Daoy (cell line): ENCODE results near the gene TMEM94. TPM values are rescaled to one million over a fixed set of nuclear protein-coding genes. Genes with fewer than 3 reads are reported as not detected.

ENCODE experiments used
- DNase-seq: peaks from one replicate; pipeline ENCODE4 v3.0.0-alpha.2; 2015; ENCODE audit warnings: low read depth
- total RNA-seq: library from RNA; depleted of rRNA; stranded (reverse); fragments of >200 nt; shearing (Covaris generic); gene quantifications from 2 replicates; pipeline ENCODE4 v1.2.3, GENCODE V29; 2014; rRNA removed

Gene TMEM94
- total RNA-seq, 1 experiment from 2014 or later = 30.5 TPM

GRCh38 chr17:75525806-75526554 is 69.5 kb downstream of the TMEM94 start:
- DNase-seq = no peak

- DNase-seq = no peak
Measured at GRCh38 chr17:75526555-75527270, 70.3 kb downstream of the TMEM94 start.

GRCh38 chr17:75530837-75531720 is 74.6 kb downstream of the TMEM94 start:
- no peak for DNase-seq

DNA sequence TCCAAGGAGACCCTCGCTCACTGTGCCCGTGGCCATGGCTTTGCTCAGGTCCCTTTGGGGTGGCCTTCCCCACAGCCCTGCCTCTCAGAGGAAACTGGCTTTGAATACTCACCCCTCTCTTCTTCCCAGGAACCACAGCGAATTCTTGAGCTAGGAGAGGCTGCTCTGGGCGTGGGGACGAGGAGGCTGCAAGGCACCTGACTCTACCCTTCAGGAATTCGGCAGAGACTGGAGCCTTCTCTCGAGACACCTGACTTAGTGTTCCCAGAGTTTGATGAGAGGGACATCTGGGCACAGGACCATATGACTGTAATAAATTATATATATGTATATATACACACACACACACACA is 75.3 kb downstream of the TMEM94 start:
- no peak for DNase-seq

- no peak for DNase-seq
Measured at GRCh38 chr17:75535119-75535537, 78.7 kb downstream of the TMEM94 start.

DNA sequence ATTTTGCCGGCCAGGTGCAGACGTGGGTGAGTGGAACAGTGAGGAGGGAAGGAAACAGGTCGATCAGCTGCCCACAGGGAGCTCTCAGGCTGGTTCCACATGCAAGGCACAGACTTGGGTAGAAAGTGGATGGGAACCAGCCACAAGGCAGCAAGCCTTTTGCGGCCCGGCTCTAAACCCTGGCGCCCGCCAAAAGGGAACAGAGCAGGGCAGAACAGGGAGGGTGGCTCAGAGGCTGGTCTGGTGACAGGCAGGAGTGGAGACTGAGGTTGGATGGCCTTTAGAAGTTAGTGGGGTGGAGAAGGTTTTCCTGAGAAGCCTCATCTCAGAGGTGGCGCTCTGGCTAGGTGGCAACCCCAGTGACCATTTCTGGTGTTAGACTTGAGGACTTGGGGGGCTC is 79.4 kb downstream of the TMEM94 start:
- DNase-seq = no peak

- DNase-seq = no peak
Measured at GRCh38 chr17:75536366-75536765, 79.9 kb downstream of the TMEM94 start.

GRCh38 chr17:75539967-75540729 is 83.7 kb downstream of the TMEM94 start:
- DNase-seq = no peak

DNA sequence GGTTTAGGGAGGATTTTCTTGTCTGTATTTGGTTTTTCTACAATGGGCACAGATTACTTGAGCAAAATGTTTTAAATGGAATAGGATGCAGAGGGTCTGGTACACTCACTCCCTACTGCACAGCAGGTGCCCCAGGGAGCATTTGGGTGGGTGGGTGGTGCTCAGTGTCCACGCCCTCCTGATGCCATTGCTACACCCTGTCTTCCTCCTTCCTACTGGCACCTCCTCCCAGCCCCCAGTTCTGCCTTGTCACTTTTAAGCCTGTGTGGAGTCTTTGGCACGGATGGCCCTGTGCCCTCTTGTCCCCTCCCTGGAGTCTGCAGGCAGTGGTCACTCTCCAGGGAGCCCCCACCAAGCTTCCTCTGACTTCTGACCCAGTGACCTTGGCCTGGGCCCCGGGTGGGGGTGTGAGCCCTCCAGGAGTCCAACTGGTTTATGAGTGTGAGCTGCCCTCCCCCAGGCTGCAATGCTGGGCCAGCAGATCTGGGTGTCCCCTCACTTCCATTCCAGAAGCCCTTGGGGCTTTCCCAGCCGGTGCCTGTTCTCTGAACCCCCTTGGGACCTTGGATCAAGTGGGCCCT is 84.6 kb downstream of the TMEM94 start:
- DNase-seq = no peak

- DNase-seq = no peak
Measured at GRCh38 chr17:75542229-75542628, 85.8 kb downstream of the TMEM94 start.

- no peak for DNase-seq
Measured at GRCh38 chr17:75542728-75543336, 86.4 kb downstream of the TMEM94 start.

DNA sequence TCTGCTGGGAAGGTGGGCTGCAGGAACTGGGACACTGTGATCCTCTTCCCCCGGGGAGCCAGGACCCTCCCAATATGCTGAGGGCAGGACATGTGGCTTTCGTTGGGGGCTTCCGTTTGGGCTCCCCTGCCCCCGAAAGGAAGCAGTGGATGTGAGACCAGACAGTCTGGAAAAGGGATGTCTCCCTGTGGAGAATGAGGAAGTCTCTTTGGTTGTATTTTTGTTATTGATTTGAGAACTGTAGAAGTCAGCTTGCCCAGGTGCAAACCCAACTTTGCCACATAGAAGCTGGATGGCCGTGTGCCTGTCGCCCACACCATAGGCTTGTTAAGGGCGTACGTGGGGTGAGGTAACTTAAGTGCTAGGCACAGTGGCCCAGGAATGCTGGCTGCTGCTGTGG is 87.8 kb downstream of the TMEM94 start:
- DNase-seq = no peak

DNA sequence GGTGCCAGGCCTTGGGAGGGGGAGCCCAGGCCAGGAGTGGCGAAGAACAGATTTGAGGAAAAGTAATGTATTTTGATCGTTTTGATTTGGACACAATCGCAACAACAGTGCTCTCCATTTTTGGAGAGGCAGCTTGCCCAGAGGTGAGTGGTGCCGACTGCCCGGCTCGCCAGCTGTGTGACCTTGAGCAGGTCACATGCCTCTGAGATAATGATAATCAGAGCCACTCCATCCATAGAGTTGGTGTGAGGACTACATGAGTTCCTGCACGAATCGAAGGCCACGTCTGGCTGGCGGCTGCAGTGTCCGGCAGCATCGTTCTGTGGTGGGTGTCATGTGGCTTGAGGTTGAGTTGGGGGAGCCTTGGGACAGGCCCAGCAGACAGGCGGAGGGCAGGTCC is 89.7 kb downstream of the TMEM94 start:
- no peak for DNase-seq

DNA sequence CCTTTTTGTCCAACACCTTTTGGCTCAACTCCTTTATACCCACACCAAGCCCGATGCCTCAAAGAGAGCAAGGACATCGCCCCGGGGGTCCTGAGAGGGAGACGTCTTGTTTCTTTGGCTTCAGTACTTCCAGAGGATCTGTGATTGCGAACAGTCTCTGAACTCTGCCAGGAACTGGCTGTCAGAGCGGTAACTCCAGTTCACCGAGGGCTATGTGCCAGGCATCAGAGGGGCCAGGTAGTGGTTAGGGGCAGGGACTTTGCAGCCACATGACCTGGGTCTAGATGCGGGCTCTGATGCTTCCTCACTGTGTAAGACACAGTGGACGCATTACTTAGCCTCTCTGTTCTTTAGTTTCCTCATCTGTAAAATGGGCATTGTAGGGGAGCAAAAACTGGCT is 90.7 kb downstream of the TMEM94 start:
- DNase-seq = no peak

DNA sequence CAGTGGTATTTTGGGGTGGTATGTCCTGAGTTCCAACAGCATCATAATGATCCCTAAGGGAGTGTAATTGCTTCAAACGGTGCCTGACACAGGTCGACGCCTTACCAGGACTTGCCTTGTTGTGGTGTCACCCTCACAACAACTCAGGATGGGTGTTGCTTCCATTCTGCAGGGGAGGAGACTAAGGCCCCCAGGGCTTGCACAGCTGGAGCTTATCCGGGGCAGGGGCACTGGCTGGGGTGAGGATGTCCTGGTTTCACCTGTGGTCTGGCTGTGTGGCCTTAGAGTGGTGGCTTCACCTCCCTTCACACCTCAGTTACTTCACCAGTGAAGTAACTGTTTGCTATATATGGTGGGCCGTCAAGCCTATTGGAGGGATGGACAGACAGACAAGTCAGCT is 92.4 kb downstream of the TMEM94 start:
- no peak for DNase-seq

Other genes starting within 250 kb of the TMEM94 start
- 10.4 and 12.4 TPM in 2 replicates for gene GGA3, start 195.0 kb upstream of the TMEM94 start, total RNA-seq
- 90.2 and 92.2 TPM in 2 replicates for gene MRPS7, start 194.8 kb upstream of the TMEM94 start, total RNA-seq
- 6.7 and 9.4 TPM in 2 replicates for gene MIF4GD, start 185.4 kb upstream of the TMEM94 start, total RNA-seq
- 19.4 and 30.9 TPM in 2 replicates for gene SLC25A19, start 167.2 kb upstream of the TMEM94 start, total RNA-seq
- 133 and 262 TPM in 2 replicates for gene GRB2, start 51.0 kb upstream of the TMEM94 start, total RNA-seq
- gene CASKIN2, start 58.9 kb downstream of the TMEM94 start, total RNA-seq = 3.0 and 6.0 TPM in 2 replicates
- gene TSEN54, start 59.9 kb downstream of the TMEM94 start, total RNA-seq = 30.0 and 49.1 TPM in 2 replicates
- gene LLGL2, start 69.1 kb downstream of the TMEM94 start, total RNA-seq = 8.6 and 13.7 TPM in 2 replicates
- gene MYO15B, start 131.2 kb downstream of the TMEM94 start, total RNA-seq = 0.48 and 0.69 TPM in 2 replicates
- not detected in 2 replicates for gene SMIM5, start 176.8 kb downstream of the TMEM94 start, total RNA-seq
- gene RECQL5, start 210.5 kb downstream of the TMEM94 start, total RNA-seq = 17.7 and 18.2 TPM in 2 replicates
- 98.3 and 118 TPM in 2 replicates for gene SAP30BP, start 210.7 kb downstream of the TMEM94 start, total RNA-seq